Gastrocnemius medialis (tissue), 4 donors: ENCODE data around the gene FEZ2. TPM values are rescaled to one million over a fixed set of nuclear protein-coding genes. Genes with fewer than 3 reads are reported as not detected.

Source experiments
- ATAC-seq, 2 donors: fragments of 150-250 bp; one replicate each; pipeline ENCODE4 v1.9.1; 2016
- DNase-seq, 2 donors: peaks; one replicate each; pipeline ENCODE4 v3.0.0-alpha.2; 2019
- H3K27ac ChIP-seq, 4 donors: fragments of 200-600 bp; sonication (generic); 1 replicate in 1 of 4; 2 replicates in 3 of 4; pipeline ENCODE4 v1.5.1; 2016 to 2018; ENCODE audit warnings: mild to moderate bottlenecking in 2 of 4, moderate library complexity in 1 of 4
- H3K27me3 ChIP-seq, 3 donors: fragments of 200-600 bp; sonication (generic) in 2 of 3; 1 replicate in 1 of 3; 2 replicates in 2 of 3; pipeline versions ENCODE4 v1.5.1 to v1.6.0; 2016 to 2019; ENCODE audit warnings: mild to moderate bottlenecking in 1 of 3, moderate library complexity in 1 of 3
- H3K36me3 ChIP-seq, 2 donors: fragments of 200-600 bp; sonication (generic) in 1 of 2; one replicate each; pipeline ENCODE4 v1.5.1; 2017 to 2018
- H3K4me1 ChIP-seq, 2 donors: fragments of 200-600 bp; sonication (generic) in 1 of 2; one replicate each; pipeline ENCODE4 v1.5.1; 2016 to 2017; ENCODE audit warnings: mild to moderate bottlenecking in 2 of 2
- H3K4me3 ChIP-seq, 4 donors: fragments of 200-600 bp; sonication (generic) in 3 of 4; 1 replicate in 1 of 4; 2 replicates in 3 of 4; pipeline ENCODE4 v1.5.1; 2016 to 2019; ENCODE audit warnings: mild to moderate bottlenecking in 2 of 4
- H3K9me3 ChIP-seq, 3 donors: fragments of 200-600 bp; sonication (generic) in 2 of 3; 1 replicate in 1 of 3; 2 replicates in 2 of 3; pipeline ENCODE4 v1.5.1; 2016 to 2019
- CTCF ChIP-seq, 5 experiments: fragments of 450-650 bp in 3 of 5; fragments of 200-600 bp in 2 of 5; sonication (generic) in 2 of 5; IDR thresholded peaks in 4 of 5; conservative IDR thresholded peaks in 1 of 5; 1 replicate in 4 of 5; 2 replicates in 1 of 5; pipeline ENCODE4 v1.5.1; 2016 to 2019; ENCODE audit warnings: antibody characterized with exemption in 5 of 5, mild to moderate bottlenecking in 3 of 5, moderate library complexity in 3 of 5
- POLR2A ChIP-seq, 2 donors: fragments of 450-650 bp; IDR thresholded peaks; one replicate each; pipeline ENCODE4 v1.6.1; 2017; ENCODE audit warnings: antibody characterized with exemption in 2 of 2, mild to moderate bottlenecking in 2 of 2, moderate library complexity in 2 of 2
- in situ Hi-C, 4 donors: fragments of 200-750 bp; cut with MboI; loops; one replicate each; pipeline versions ENCODE4 v1.15.0 to v1.8.0; 2017; ENCODE audit warnings: low sequenced_read_pairs in 4 of 4
- intact Hi-C: fragments of 100-400 bp; cut with DNase I; formaldehyde crosslinking; loops from one replicate; pipeline ENCODE4 v1.15.1; 2023; ENCODE audit warnings: low total_unique reads
- total RNA-seq, 4 donors: library from RNA; depleted of rRNA; stranded (reverse); fragments of >200 nt; gene quantifications; one replicate each; pipeline versions ENCODE4 v1.1.0 to v1.2.3, GENCODE V29; 2016

Gene FEZ2
- total RNA-seq, 4 donors from 2014 or later: 65.1 to 126 (median 110) TPM

- ATAC-seq (no peak), DNase-seq (no peak)
- in situ Hi-C loops (no loop called here), intact Hi-C loops (no loop called here)
- H3K4me3 ChIP-seq: no peak overlapping the region
- H3K4me1 ChIP-seq: no peaks in the 10 kb centered on the region
- TF ChIP-seq CTCF (IDR thresholded peaks at IDR 0.05 in 4 of 5, conservative IDR thresholded peaks at IDR 0.05 in 1 of 5): no peak
- TF ChIP-seq POLR2A (IDR thresholded peaks at IDR 0.05): no peak
- H3K27ac ChIP-seq: no peak overlapping the region
- no peaks in the 10 kb centered on the region for H3K27me3 ChIP-seq
- H3K9me3 ChIP-seq: no peaks in the 10 kb centered on the region
- no peaks in the 10 kb centered on the region for H3K36me3 ChIP-seq
These were observed 19.0 kb upstream of the FEZ2 start for GRCh38 chr2:36616947-36617346.

DNA sequence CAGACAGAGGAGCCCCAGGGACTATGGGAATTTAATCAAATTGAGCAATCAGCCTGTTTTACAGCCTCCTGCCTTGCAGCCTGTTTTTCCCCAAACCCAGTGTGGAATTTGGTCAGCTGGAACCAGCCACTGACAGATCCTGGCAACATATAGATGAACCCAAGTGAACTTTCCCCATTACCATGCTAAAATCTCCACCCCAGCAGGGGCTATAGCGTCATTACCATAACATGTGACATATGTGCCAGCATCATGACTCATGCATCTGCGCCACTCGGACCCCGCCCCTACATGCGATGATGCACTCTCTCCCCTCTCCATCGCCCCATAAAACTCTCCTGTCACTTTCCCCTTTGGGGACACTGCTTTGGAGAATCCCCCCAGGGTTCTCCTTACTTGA, 17.3 kb upstream of the FEZ2 start:
- H3K4me1 ChIP-seq: no peaks in the 10 kb centered on the region
- in situ Hi-C loops (no loop called here), intact Hi-C loops (no loop called here)
- no peak overlapping the region for H3K27ac ChIP-seq
- TF ChIP-seq CTCF (IDR thresholded peaks at IDR 0.05 in 4 of 5, conservative IDR thresholded peaks at IDR 0.05 in 1 of 5): no peak
- TF ChIP-seq POLR2A (IDR thresholded peaks at IDR 0.05): no peak
- H3K9me3 ChIP-seq: no peaks in the 10 kb centered on the region
- H3K27me3 ChIP-seq: no peaks in the 10 kb centered on the region
- no peak overlapping the region for H3K4me3 ChIP-seq
- ATAC-seq (no peak), DNase-seq (no peak)
- no peaks in the 10 kb centered on the region for H3K36me3 ChIP-seq

DNA sequence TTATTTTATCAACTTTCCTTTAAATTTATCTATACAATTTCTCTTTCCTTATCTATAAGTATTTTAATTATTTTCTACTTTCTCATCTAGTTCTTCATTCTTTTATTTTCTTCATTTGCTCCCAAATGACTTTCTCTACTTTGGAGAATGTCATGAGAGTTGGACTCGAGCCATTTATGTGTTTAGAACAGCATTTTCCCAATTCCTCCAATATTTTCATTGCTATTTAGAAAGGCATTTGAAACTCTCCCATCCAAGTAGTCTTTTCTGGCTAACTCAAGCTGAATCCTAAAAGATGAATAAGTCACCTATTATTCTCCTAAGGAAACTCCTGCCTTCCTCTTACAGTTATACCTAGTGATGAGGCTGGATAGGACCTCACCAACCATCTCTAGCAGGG, 15.8 kb upstream of the FEZ2 start:
- DNase-seq (no peak), ATAC-seq (no peak)
- Histone ChIP-seq H3K4me1 (no peaks in the 10 kb centered on the region), H3K27me3 (no peaks in the 10 kb centered on the region), H3K36me3 (no peaks in the 10 kb centered on the region), H3K9me3 (no peaks in the 10 kb centered on the region), H3K27ac (no peak overlapping the region), H3K4me3 (no peak overlapping the region)
- in situ Hi-C loops (no loop called here), intact Hi-C loops (no loop called here)
- no peak for TF ChIP-seq POLR2A (IDR thresholded peaks at IDR 0.05)
- no peak for TF ChIP-seq CTCF (IDR thresholded peaks at IDR 0.05 in 4 of 5, conservative IDR thresholded peaks at IDR 0.05 in 1 of 5)

GRCh38 chr2:36611316-36611990, 13.5 kb upstream of the FEZ2 start:
- H3K27me3 ChIP-seq: no peaks in the 10 kb centered on the region
- in situ Hi-C loops: no loop called here
- H3K9me3 ChIP-seq: no peaks in the 10 kb centered on the region
- ATAC-seq: no peak
- no peak for DNase-seq
- no peaks in the 10 kb centered on the region for H3K4me1 ChIP-seq
- H3K36me3 ChIP-seq: no peaks in the 10 kb centered on the region
- no peak overlapping the region for H3K27ac ChIP-seq
- TF ChIP-seq POLR2A (IDR thresholded peaks at IDR 0.05): no peak
- TF ChIP-seq CTCF (IDR thresholded peaks at IDR 0.05 in 4 of 5, conservative IDR thresholded peaks at IDR 0.05 in 1 of 5): no peak
- no peak overlapping the region for H3K4me3 ChIP-seq
- intact Hi-C loops: no loop called here

- no peak overlapping the region for H3K4me3 ChIP-seq
- DNase-seq (no peak), ATAC-seq (no peak)
- H3K27ac ChIP-seq: no peak overlapping the region
- in situ Hi-C loops (no loop called here), intact Hi-C loops (no loop called here)
- TF ChIP-seq POLR2A (IDR thresholded peaks at IDR 0.05) (no peak), CTCF (IDR thresholded peaks at IDR 0.05 in 4 of 5, conservative IDR thresholded peaks at IDR 0.05 in 1 of 5) (no peak)
- H3K9me3 ChIP-seq: no peaks in the 10 kb centered on the region
- no peaks in the 10 kb centered on the region for H3K27me3 ChIP-seq
- H3K4me1 ChIP-seq: no peaks in the 10 kb centered on the region
- no peaks in the 10 kb centered on the region for H3K36me3 ChIP-seq
These were observed 11.5 kb upstream of the FEZ2 start for GRCh38 chr2:36609507-36609906.
